Left renal pelvis (tissue), 4 donors: ENCODE measurements around the gene ACSL6. TPM values are rescaled to one million over a fixed set of nuclear protein-coding genes. Genes with fewer than 3 reads are reported as not detected.

Experiments
- DNase-seq, 4 donors: peaks; one replicate each; pipeline ENCODE4 v3.0.0-alpha.2; 2013; ENCODE audit warnings: low read depth in 4 of 4, low spot score in 3 of 4
- polyA plus RNA-seq, 4 donors: library from polyadenylated mRNA; unstranded; fragments of 120-200 nt; gene quantifications; one replicate each; pipeline ENCODE4 v1.2.1, GENCODE V29; 2013; ENCODE audit not compliant: insufficient read length in 4 of 4

The ACSL6 gene
- polyA plus RNA-seq, 4 donors, result 1.6 to 2.6 (median 1.7) TPM

DNA sequence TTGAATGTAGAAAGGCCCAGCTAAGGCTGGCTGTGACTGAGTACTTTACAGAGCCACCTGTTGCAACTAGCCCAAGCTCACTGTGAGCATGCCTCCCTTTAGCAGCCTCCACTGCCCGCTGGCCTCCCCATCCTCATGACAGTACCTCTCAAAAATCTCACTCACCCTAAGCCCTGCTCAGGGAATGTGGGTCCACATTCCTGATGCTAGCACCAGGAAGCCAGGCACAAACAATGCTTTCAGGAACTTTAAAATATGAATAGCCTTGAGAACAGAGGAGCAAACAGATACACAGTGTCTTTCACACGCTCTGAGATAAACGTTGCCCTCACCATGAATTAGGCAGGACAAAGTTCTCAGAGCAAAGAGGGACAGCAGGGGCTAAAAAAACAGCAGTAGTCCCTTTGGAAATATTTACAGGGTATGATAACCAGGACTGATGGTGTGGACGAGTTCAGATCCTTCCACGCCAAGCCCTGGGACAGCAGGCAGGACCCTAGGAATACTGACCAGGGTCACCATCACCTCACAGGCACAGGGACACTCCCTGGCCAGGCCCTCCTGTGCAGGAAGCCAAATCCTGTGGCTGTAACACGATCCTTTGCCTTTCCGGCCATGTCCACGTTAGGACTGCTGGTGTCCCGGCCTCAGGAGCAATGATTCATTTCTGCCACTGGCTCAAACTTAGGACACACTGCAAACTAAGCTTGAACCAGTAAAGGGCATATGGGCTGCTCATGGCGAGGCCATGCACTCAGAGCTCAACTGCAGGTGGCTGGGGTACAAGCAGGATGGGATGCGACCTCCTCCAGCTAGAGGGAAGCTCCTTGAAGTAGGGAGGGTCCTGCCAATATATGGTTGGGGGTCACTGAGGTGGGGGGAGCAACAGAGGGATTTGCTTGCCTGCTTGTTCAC lies 9.6 kb downstream of the ACSL6 start:
- no peak for DNase-seq

GRCh38 chr5:132000677-132001453 lies 10.6 kb downstream of the ACSL6 start:
- no peak for DNase-seq

GRCh38 chr5:132000241-132000490 lies 11.3 kb downstream of the ACSL6 start:
- DNase-seq, result no peak

DNA sequence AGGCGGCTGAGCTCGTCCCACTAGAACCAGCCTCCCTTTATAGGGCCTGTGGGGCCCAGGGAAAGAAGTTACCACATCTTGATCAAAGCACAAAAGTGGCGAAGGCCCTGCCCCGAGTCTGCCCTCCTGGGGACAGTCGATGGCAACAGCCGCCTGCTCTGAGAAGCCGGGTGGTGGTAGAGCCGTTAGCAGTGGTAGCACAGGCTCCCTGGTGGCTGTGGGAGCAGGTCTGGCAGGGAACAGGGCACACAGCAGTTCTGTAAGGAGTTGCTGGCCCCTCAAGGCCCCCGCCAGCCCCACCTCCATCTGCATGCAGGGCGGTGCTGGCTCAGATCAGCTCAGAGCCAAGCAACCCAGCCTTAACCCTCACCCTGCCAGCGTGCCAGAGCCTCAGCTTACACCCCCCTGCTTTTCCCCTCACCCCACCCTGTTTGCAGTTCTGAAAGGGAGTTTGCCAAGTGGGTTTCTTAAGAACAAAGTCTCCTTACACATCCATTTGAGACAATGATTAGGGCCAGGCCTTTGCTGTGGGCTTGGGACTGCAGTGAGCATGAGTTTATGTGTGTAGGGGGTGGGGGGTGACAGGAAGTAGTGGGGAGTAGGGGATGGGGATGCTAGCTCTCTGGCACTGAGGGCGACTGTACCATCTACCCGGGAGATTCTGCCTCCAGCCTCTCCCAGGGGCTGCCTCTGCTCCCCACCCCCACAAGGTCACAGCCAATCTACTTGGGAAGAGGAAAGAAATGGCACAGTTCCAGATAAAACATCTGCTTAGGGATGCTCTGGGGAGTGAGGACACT lies 11.8 kb downstream of the ACSL6 start:
- DNase-seq, result no peak

GRCh38 chr5:131999041-131999440 lies 12.4 kb downstream of the ACSL6 start:
- no peak for DNase-seq

- no peak for DNase-seq
Measured at GRCh38 chr5:131998431-131999040, 12.9 kb downstream of the ACSL6 start.

DNA sequence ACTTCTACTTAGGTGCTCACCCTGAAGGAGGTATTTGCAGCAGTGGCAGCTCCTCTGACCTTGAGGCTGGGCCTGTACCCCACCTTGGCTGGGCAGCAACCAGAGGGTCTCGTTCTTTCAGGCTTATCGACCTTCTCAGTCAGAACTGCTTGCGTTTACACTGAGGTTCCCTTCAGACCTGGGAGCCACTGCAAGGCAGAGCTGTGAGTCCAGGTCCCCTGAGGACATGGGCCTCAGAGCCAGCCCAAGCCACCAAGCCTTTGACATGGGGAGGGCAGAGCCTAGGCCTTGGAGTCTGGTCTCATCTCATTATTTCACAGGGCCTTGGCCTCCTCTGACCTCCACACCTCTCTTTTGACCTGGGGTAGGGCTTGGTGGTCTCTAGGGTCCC lies 13.7 kb downstream of the ACSL6 start:
- DNase-seq, result no peak

DNA sequence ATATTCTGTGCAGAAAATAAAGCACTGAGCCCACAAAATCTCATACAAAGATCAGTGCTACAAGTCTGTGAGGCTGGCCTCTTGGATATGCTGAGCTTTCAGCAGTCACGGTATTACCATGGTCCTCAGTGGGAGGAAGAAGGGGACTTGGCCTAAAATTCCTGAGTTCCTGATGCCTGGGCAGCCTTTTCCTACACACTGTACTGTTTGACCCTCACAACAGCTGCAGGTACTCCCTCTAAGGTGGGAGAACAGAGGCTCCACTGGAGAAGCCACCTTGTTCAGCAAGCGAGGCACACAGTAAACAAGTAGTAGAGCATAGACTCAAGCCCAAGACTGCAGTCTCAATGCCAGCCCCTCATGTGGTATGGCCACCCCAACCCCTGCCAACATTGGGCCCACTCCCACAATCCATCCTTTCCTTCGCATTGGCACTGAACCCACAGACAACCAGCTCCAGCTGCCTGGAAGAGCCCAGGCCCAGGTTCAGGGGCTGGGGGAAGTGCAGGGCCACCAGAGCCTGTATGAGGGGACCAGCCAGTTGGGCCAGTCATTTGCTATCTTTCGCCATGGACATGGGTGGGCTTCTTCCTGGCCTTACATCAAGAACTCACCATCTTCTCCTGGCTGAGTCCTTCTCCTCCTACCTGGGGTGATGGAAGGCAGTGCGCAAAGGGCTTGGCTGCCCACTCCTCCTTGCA lies 14.3 kb downstream of the ACSL6 start:
- DNase-seq, result no peak

DNA sequence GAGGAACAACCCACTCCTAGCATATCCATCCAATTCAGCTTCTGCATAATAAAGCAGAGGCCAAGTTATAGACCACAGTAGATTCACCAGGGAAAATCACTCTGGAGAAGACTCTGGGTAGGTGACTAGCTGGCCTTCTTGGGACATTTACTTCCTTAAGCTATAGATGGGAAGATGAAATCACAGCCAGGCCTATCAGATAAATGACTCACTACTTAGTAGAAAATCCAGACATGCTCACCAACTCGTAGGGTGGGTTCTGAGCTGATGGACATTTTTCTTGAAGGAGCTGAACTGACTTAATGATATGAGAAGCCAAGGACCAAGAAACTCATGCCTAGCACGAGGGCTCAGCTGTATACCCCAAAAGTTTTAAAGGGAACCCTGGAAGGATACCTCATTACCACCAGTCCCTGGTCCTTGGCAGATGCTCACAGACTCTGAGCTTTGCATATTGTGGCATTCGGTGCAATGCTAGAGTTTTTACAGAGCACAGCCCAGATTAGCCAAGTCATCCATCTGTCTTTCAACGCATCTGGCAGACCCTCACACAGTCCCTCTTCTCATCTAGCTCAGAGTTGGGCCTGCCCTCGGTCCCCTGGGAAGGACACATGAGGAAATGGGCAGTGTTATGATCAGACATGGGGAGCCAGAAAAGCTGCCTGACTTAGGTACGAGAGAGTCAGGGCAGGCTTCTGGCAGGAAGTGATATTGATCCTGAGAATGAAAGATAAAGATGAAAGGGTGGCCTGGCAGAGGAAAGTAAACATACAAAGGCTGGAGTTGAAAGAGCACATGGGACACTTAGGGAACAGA lies 15.0 kb downstream of the ACSL6 start:
- no peak for DNase-seq

- no peak for DNase-seq
Measured at GRCh38 chr5:131994533-131995226, 16.8 kb downstream of the ACSL6 start.

GRCh38 chr5:131994090-131994489 lies 17.4 kb downstream of the ACSL6 start:
- no peak for DNase-seq

- no peak for DNase-seq
Measured at GRCh38 chr5:131993676-131994075, 17.8 kb downstream of the ACSL6 start.

- DNase-seq, result no peak
Measured at GRCh38 chr5:131992370-131992769, 19.1 kb downstream of the ACSL6 start.

GRCh38 chr5:131991593-131992324 lies 19.7 kb downstream of the ACSL6 start:
- no peak for DNase-seq

DNA sequence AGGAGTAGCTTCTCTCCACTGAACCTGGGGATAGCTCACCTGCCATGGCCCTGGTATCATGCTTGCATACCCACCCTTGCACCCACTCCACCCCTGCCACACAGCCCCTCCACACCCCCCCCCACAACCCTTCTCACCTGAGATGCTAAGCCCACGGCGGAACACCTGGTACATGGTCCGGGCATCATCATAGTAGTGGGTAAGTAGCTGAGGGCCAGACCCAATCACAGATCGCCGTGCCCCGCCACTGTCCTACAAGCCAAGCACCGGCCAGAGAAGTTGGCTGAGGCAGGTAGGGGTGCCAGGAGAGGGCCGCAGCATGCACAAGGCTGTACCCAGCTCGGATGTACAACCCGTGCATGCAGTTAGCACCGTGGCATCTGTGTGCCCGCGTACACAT lies 20.7 kb downstream of the ACSL6 start:
- DNase-seq, result no peak

DNA sequence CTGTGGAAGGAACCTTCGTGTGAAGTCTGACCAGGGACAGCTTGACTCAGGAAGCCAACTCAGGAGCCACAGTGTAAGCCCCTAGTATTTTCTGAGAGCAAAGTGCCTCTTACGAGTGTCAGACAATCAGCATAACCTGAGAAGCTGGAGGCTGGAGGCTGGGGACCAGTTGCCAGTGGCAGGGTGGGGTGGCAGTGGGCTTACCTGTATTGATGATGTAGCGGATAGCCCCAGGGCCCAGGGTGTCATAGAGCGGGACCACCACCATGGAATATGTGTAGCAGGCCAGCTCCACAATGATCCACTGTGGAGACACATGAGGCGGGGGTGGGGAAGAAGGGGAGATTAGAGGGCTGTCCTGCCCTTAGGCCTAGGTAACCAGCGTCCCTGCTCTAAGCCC lies 22.9 kb downstream of the ACSL6 start:
- DNase-seq, result no peak

DNA sequence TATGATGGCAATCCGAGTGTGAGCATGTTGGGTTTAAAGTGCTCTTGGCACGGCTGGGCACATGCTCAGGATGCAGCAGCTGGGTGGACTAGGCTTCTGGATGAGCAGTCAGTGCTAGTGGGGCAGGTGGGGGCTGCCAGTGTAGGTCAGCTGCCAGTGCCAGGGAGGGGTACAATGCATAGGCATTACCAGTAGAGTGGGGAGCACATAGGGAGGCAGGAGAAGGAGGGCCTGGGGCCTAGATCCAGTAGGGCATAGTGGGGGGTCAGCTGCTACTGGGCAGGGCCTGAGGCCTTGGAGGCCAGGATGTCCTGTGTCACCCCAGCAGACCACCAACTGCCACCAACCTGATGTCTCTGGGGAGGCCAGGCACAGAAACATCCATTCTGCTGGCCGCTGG lies 24.2 kb downstream of the ACSL6 start:
- no peak for DNase-seq
